ENCODE data around the gene STK17A. TPM values are rescaled to one million over a fixed set of nuclear protein-coding genes. Genes with fewer than 3 reads are reported as not detected.
A peak's percentile ranks its signal among the peaks of the same experiment; 100 is the strongest.

Gene STK17A
- total RNA-seq (ENCODE audit: unreplicated experiment) = 28.6 TPM
- long read RNA-seq, transcript STK17A-201 (7 exons, 3,368 nt) = major isoform, 50 of 62 reads
- long read RNA-seq, partial matches to known transcripts = 6 of 62 reads
- long read RNA-seq, other reads (novel, unspliced or antisense) = 6 of 62 reads

GRCh38 chr7:43582503-43583423 lies at the start of gene STK17A:
Gene STK17A, plus strand, starts transcription at chr7:43583108. Its CDS starts 136 bp downstream, at chr7:43583244.
- TF ChIP-seq, protein P1, sequence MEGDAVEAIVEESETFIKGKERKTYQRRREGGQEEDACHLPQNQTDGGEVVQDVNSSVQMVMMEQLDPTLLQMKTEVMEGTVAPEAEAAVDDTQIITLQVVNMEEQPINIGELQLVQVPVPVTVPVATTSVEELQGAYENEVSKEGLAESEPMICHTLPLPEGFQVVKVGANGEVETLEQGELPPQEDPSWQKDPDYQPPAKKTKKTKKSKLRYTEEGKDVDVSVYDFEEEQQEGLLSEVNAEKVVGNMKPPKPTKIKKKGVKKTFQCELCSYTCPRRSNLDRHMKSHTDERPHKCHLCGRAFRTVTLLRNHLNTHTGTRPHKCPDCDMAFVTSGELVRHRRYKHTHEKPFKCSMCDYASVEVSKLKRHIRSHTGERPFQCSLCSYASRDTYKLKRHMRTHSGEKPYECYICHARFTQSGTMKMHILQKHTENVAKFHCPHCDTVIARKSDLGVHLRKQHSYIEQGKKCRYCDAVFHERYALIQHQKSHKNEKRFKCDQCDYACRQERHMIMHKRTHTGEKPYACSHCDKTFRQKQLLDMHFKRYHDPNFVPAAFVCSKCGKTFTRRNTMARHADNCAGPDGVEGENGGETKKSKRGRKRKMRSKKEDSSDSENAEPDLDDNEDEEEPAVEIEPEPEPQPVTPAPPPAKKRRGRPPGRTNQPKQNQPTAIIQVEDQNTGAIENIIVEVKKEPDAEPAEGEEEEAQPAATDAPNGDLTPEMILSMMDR (IDR thresholded peaks at IDR 0.05; ENCODE audit: unreplicated experiment) = peak; percentile 95
- peaks cover 7% of the 10 kb centered on the region for H3K27me3 Mint-ChIP-seq (ENCODE audit: unreplicated experiment)
- H3K27ac Mint-ChIP-seq (ENCODE audit: unreplicated experiment) = peak within 1 kb of the TSS; percentile 49
- peaks cover 7% of the 10 kb centered on the region for H3K36me3 Mint-ChIP-seq (ENCODE audit: low read depth, unreplicated experiment)
- peak within 1 kb of the TSS; percentile 97 for H3K4me3 Mint-ChIP-seq (ENCODE audit: unreplicated experiment)
- DNase-seq (ENCODE audit: low spot score) = peak; percentile 98
- H3K4me1 Mint-ChIP-seq (ENCODE audit: unreplicated experiment) = peaks cover 19% of the 10 kb centered on the region
- no peaks in the 10 kb centered on the region for H3K9me3 Mint-ChIP-seq (ENCODE audit: unreplicated experiment)

GRCh38 chr7:43533801-43534479 lies 49.0 kb upstream of the STK17A start:
- Mint-ChIP-seq H3K4me3 (ENCODE audit: unreplicated experiment) (no peak overlapping the region), H3K4me1 (ENCODE audit: unreplicated experiment) (no peaks in the 10 kb centered on the region), H3K9me3 (ENCODE audit: unreplicated experiment) (no peaks in the 10 kb centered on the region), H3K36me3 (ENCODE audit: low read depth, unreplicated experiment) (no peaks in the 10 kb centered on the region), H3K27me3 (ENCODE audit: unreplicated experiment) (no peaks in the 10 kb centered on the region), H3K27ac (ENCODE audit: unreplicated experiment) (no peak overlapping the region)
- DNase-seq (ENCODE audit: low spot score) = no peak
- TF ChIP-seq, protein P1 (IDR thresholded peaks at IDR 0.05; ENCODE audit: unreplicated experiment) = no peak

GRCh38 chr7:43535031-43535451 lies 47.9 kb upstream of the STK17A start:
- Mint-ChIP-seq H3K9me3 (ENCODE audit: unreplicated experiment) (no peaks in the 10 kb centered on the region), H3K27ac (ENCODE audit: unreplicated experiment) (no peak overlapping the region), H3K36me3 (ENCODE audit: low read depth, unreplicated experiment) (no peaks in the 10 kb centered on the region), H3K4me3 (ENCODE audit: unreplicated experiment) (no peak overlapping the region), H3K27me3 (ENCODE audit: unreplicated experiment) (no peaks in the 10 kb centered on the region), H3K4me1 (ENCODE audit: unreplicated experiment) (no peaks in the 10 kb centered on the region)
- no peak for DNase-seq (ENCODE audit: low spot score)
- TF ChIP-seq, protein P1 (IDR thresholded peaks at IDR 0.05; ENCODE audit: unreplicated experiment) = no peak

DNA sequence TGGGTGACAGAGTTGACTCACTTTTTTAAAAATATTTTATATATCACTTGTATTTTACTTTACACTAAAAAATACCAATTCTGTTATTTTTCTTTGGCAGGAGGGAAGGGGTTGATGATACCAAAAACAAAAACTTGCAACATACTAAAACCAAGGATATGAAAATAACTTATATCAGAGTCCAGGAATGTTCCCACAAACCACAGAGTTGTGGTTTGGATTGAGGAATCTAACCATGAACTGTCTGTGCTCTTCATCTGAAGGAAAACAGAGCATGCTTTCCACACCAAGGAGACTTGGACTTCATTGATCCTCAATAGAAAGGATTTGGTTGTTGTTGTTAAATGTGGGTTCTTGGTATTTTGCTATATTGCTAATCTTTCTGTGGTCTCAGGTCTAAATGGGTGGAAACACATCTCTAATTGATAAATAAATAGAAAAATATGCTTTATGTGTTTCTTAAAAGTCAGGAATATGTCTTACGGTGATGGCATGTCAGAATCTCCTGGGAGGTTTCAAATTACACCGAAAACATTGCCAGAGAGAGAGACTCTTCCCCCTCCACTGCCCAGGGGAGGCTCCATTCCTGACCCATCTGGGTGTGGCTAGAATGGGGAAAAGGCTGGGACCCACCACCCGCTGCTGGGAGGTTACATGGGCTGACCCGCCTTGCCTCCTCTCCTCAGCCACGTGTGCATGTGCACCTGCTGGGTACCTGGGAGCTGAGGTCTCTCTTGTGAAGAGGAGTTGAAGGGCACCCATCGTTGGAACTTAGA lies 46.9 kb upstream of the STK17A start:
- H3K27ac Mint-ChIP-seq (ENCODE audit: unreplicated experiment) = no peak overlapping the region
- H3K9me3 Mint-ChIP-seq (ENCODE audit: unreplicated experiment) = no peaks in the 10 kb centered on the region
- DNase-seq (ENCODE audit: low spot score) = no peak

More for the DNA sequence above, 46.9 kb upstream of the STK17A start:
- no peaks in the 10 kb centered on the region for H3K36me3 Mint-ChIP-seq (ENCODE audit: low read depth, unreplicated experiment)
- no peaks in the 10 kb centered on the region for H3K27me3 Mint-ChIP-seq (ENCODE audit: unreplicated experiment)
- H3K4me3 Mint-ChIP-seq (ENCODE audit: unreplicated experiment) = no peak overlapping the region
- no peaks in the 10 kb centered on the region for H3K4me1 Mint-ChIP-seq (ENCODE audit: unreplicated experiment)
- TF ChIP-seq, protein P1 (IDR thresholded peaks at IDR 0.05; ENCODE audit: unreplicated experiment) = no peak

All from endothelial cell (in vitro differentiated cells).